DND-41 (cell line): ENCODE measurements around the gene ZNF521.

ENCODE experiments used
- ATAC-seq: fragments of 200-7000 bp; cut with Tn5 transposase; 3 replicates; pipeline ENCODE4 v1.9.1; 2021; ENCODE audit warnings: low read depth; ENCODE audit not compliant: insufficient read depth
- DNase-seq: peaks from one replicate; pipeline ENCODE4 v3.0.0-alpha.2; 2020
- H2AFZ ChIP-seq: 2 replicates; pipeline ENCODE4 v1.6.0; 2012; ENCODE audit warnings: low read depth, low read length
- H3K27ac ChIP-seq: 2 replicates; pipeline ENCODE4 v1.5.1; 2012; ENCODE audit warnings: low read length, inconsistent platforms
- H3K27me3 ChIP-seq: fragments of 200-600 bp; sonication (generic); 2 replicates; pipeline ENCODE4 v1.6.0; 2012; ENCODE audit warnings: low read length, mild to moderate bottlenecking, inconsistent platforms; ENCODE audit not compliant: insufficient read depth, poor library complexity
- H3K36me3 ChIP-seq: 2 replicates; pipeline ENCODE4 v1.5.1; 2012; ENCODE audit warnings: low read length, inconsistent platforms; ENCODE audit not compliant: insufficient read depth
- H3K4me1 ChIP-seq: 2 replicates; pipeline ENCODE4 v1.5.1; 2012; ENCODE audit warnings: mild to moderate bottlenecking, low read length; ENCODE audit not compliant: insufficient read depth
- H3K4me2 ChIP-seq: 2 replicates; pipeline ENCODE4 v1.6.0; 2012; ENCODE audit warnings: mild to moderate bottlenecking, moderate library complexity, low read length, inconsistent platforms; ENCODE audit not compliant: insufficient read depth
- H3K4me3 ChIP-seq, 2 experiments: fragments of 200-600 bp in 1 of 2; shearing (Covaris generic) in 1 of 2; 2 replicates each; pipeline ENCODE4 v1.5.1; 2012 to 2016; ENCODE audit warnings: inconsistent platforms in 2 of 2, low read length in 2 of 2, mild to moderate bottlenecking in 2 of 2, low read depth in 1 of 2, moderate library complexity in 1 of 2
- H3K79me2 ChIP-seq: 2 replicates; pipeline ENCODE4 v1.6.0; 2012; ENCODE audit warnings: low read length, inconsistent platforms; ENCODE audit not compliant: insufficient read depth
- H3K9ac ChIP-seq: 2 replicates; pipeline ENCODE4 v1.6.0; 2012; ENCODE audit warnings: low read depth, mild to moderate bottlenecking, inconsistent platforms, low read length, moderate library complexity
- H3K9me3 ChIP-seq: 2 replicates; pipeline ENCODE4 v1.5.1; 2012; ENCODE audit warnings: low read length, moderate library complexity, mild to moderate bottlenecking, inconsistent platforms; ENCODE audit not compliant: insufficient read depth, severe bottlenecking
- H4K20me1 ChIP-seq: 2 replicates; pipeline ENCODE4 v1.6.0; 2012; ENCODE audit warnings: low read length; ENCODE audit not compliant: insufficient read depth
- EZH2 ChIP-seq: IDR thresholded peaks from 3 replicates; pipeline ENCODE4 v1.6.1; 2012; ENCODE audit warnings: borderline replicate concordance, low read depth, mild to moderate bottlenecking, moderate library complexity, low read length, inconsistent platforms; ENCODE audit not compliant: severe bottlenecking
- TF ChIP-seq, protein P1 (sequence below): IDR thresholded peaks from 2 replicates; pipeline ENCODE4 v1.5.1; 2012; ENCODE audit warnings: borderline replicate concordance, low read length, moderate library complexity, mild to moderate bottlenecking; ENCODE audit not compliant: poor library complexity, severe bottlenecking; ENCODE audit errors: extremely low read depth

The ZNF521 gene

GRCh38 chr18:25103468-25104155 lies 248.4 kb downstream of the ZNF521 start:
- peaks cover 3% of the 10 kb centered on the region for H3K27me3 ChIP-seq
- no peaks in the 10 kb centered on the region for H3K9me3 ChIP-seq
- H3K79me2 ChIP-seq: no peaks in the 10 kb centered on the region
- H3K9ac ChIP-seq: no peak overlapping the region
- no peak for ATAC-seq
- H3K27ac ChIP-seq: no peak overlapping the region
- H2AFZ ChIP-seq: no peak overlapping the region
- no peak for TF ChIP-seq EZH2
- TF ChIP-seq, protein P1, sequence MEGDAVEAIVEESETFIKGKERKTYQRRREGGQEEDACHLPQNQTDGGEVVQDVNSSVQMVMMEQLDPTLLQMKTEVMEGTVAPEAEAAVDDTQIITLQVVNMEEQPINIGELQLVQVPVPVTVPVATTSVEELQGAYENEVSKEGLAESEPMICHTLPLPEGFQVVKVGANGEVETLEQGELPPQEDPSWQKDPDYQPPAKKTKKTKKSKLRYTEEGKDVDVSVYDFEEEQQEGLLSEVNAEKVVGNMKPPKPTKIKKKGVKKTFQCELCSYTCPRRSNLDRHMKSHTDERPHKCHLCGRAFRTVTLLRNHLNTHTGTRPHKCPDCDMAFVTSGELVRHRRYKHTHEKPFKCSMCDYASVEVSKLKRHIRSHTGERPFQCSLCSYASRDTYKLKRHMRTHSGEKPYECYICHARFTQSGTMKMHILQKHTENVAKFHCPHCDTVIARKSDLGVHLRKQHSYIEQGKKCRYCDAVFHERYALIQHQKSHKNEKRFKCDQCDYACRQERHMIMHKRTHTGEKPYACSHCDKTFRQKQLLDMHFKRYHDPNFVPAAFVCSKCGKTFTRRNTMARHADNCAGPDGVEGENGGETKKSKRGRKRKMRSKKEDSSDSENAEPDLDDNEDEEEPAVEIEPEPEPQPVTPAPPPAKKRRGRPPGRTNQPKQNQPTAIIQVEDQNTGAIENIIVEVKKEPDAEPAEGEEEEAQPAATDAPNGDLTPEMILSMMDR: no peak
- H3K36me3 ChIP-seq: no peaks in the 10 kb centered on the region
- no peaks in the 10 kb centered on the region for H4K20me1 ChIP-seq
- H3K4me1 ChIP-seq: no peaks in the 10 kb centered on the region
- H3K4me3 ChIP-seq: no peak overlapping the region
- no peak overlapping the region for H3K4me2 ChIP-seq
- no peak for DNase-seq

DNA sequence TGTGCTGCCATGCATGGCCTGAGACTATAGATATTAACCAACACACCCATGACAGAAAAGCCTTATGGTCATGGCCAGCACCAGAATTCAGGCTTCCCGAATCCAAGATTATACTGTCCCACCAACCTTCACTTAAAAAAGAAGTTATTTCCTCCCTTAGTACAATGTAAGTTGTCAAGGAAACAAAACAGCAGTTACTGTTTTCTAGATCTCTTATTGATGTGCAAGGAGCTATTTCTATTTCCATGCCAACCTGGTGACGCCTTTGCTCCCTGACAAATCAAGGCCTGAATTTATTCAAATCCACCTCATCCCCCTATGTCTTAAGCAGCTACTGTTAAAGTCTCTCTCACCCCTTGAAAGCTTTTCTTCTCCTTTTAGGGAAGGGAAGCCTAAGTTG lies 249.3 kb downstream of the ZNF521 start:
- no peak overlapping the region for H3K9ac ChIP-seq
- DNase-seq (no peak), ATAC-seq (no peak)

GRCh38 chr18:25100418-25100817 lies 251.5 kb downstream of the ZNF521 start:
- Histone ChIP-seq H3K4me2 (no peak overlapping the region), H3K4me1 (no peaks in the 10 kb centered on the region), H3K27ac (no peak overlapping the region), H3K9me3 (no peaks in the 10 kb centered on the region), H4K20me1 (no peaks in the 10 kb centered on the region), H2AFZ (no peak overlapping the region), H3K36me3 (no peaks in the 10 kb centered on the region), H3K79me2 (no peaks in the 10 kb centered on the region), H3K27me3 (peaks cover 3% of the 10 kb centered on the region), H3K4me3 (no peak overlapping the region), H3K9ac (no peak overlapping the region)
- ATAC-seq (no peak), DNase-seq (no peak)
- TF ChIP-seq, protein P1: no peak
- no peak for TF ChIP-seq EZH2

More for the DNA sequence above, 249.3 kb downstream of the ZNF521 start:
- no peak overlapping the region for H3K4me3 ChIP-seq
- no peak overlapping the region for H3K27ac ChIP-seq
- no peaks in the 10 kb centered on the region for H3K9me3 ChIP-seq
- no peak for TF ChIP-seq EZH2
- TF ChIP-seq, protein P1: no peak
- no peaks in the 10 kb centered on the region for H3K4me1 ChIP-seq
- no peaks in the 10 kb centered on the region for H3K79me2 ChIP-seq
- no peak overlapping the region for H2AFZ ChIP-seq
- H4K20me1 ChIP-seq: no peaks in the 10 kb centered on the region
- no peak overlapping the region for H3K4me2 ChIP-seq
- no peaks in the 10 kb centered on the region for H3K36me3 ChIP-seq
- H3K27me3 ChIP-seq: peaks cover 3% of the 10 kb centered on the region
